HEK293 (cell line): ENCODE results near the gene INSL4.

Experiments used
- ATF2 ChIP-seq: fragments of 450-650 bp; formaldehyde crosslinking; IDR thresholded peaks from 2 replicates; pipeline ENCODE4 v1.5.1; 2016; ENCODE audit warnings: missing biosample characterization, missing genetic modification characterization, low read depth
- CTCF ChIP-seq: fragments of 450-650 bp; formaldehyde crosslinking; IDR thresholded peaks from 2 replicates; pipeline ENCODE4 v1.5.1; 2016; ENCODE audit warnings: missing biosample characterization, missing genetic modification characterization
- KLF17 ChIP-seq: fragments of 450-650 bp; formaldehyde crosslinking; IDR thresholded peaks from 2 replicates; pipeline ENCODE4 v1.5.1; 2016; ENCODE audit warnings: missing biosample characterization, missing genetic modification characterization
- TSHZ1 ChIP-seq: fragments of 450-650 bp; formaldehyde crosslinking; IDR thresholded peaks from 2 replicates; pipeline ENCODE4 v1.5.1; 2016; ENCODE audit warnings: missing biosample characterization, missing genetic modification characterization, borderline replicate concordance
- ZBTB44 ChIP-seq: fragments of 450-650 bp; IDR thresholded peaks from 2 replicates; pipeline ENCODE4 v1.5.1; 2018; ENCODE audit warnings: missing biosample characterization, mild to moderate bottlenecking, missing genetic modification characterization
- ZNF121 ChIP-seq: fragments of 450-650 bp; formaldehyde crosslinking; IDR thresholded peaks from 2 replicates; pipeline ENCODE4 v1.5.1; 2016; ENCODE audit warnings: missing biosample characterization, missing genetic modification characterization
- ZNF280D ChIP-seq: fragments of 450-650 bp; formaldehyde crosslinking; IDR thresholded peaks from 2 replicates; pipeline ENCODE4 v1.5.1; 2016; ENCODE audit warnings: missing biosample characterization, missing genetic modification characterization
- ZNF501 ChIP-seq: fragments of 450-650 bp; formaldehyde crosslinking; IDR thresholded peaks from 2 replicates; pipeline ENCODE4 v1.5.1; 2016; ENCODE audit warnings: missing biosample characterization, missing genetic modification characterization
- ZNF785 ChIP-seq: fragments of 450-650 bp; formaldehyde crosslinking; IDR thresholded peaks from 2 replicates; pipeline ENCODE4 v1.5.1; 2016; ENCODE audit warnings: missing biosample characterization, missing genetic modification characterization

GRCh38 chr9:5269249-5269715 lies 38.1 kb downstream of the INSL4 start:
- TF ChIP-seq CTCF (tag by site-specific recombination) (no peak), ZNF501 (no peak), TSHZ1 (tag by site-specific recombination) (no peak), KLF17 (tag by site-specific recombination) (no peak), ZNF280D (tag by site-specific recombination) (no peak), ATF2 (tag by site-specific recombination) (no peak), ZBTB44 (tag by site-specific recombination) (no peak), ZNF785 (tag by site-specific recombination) (no peak), ZNF121 (tag by site-specific recombination) (no peak)
